Measurements from ENCODE around the gene ATAD2B. TPM values are rescaled to one million over a fixed set of nuclear protein-coding genes. Genes with fewer than 3 reads are reported as not detected.

Gene ATAD2B
- total and polyA plus RNA-seq, 2 experiments from 2014 or later = 4.8 to 6.7 TPM

- Histone ChIP-seq H3K4me1 (ENCODE audit: insufficient read depth) (peaks cover 7% of the 10 kb centered on the region; the same call in 1 of the 2 replicates), H3K4me3 (no peak overlapping the region), H3K9me2 (ENCODE audit: insufficient read depth) (no peaks in the 10 kb centered on the region), H3K27me3 (replicated peaks; ENCODE audit: insufficient read depth) (no peaks in the 10 kb centered on the region), H3K4me2 (ENCODE audit: unreplicated experiment) (no peak overlapping the region), H3K9me3 (ENCODE audit: low read depth) (no peaks in the 10 kb centered on the region), H3K9ac (no peak overlapping the region), H3F3A (ENCODE audit: insufficient read depth) (no peaks in the 10 kb centered on the region), H2AFZ (no peak overlapping the region), H3K36me3 (ENCODE audit: low read depth) (no peaks in the 10 kb centered on the region), H3K27ac (no peak overlapping the region), H3K79me2 (ENCODE audit: insufficient read depth) (peaks cover 79% of the 10 kb centered on the region), H4K20me1 (ENCODE audit: insufficient read depth) (no peaks in the 10 kb centered on the region)
- DNase-seq = no peak
- TF ChIP-seq EZH2phosphoT487 (IDR thresholded peaks at IDR 0.05; ENCODE audit: insufficient read depth, low read depth) = no peak
- no peak for TF ChIP-seq EZH2 (IDR thresholded peaks at IDR 0.05; ENCODE audit: insufficient read depth, poor library complexity, severe bottlenecking)
- in situ Hi-C loops (cut with MboI) = no loop called here
- WGBS, 2 experiments (ENCODE audit: low coverage in 1 of 2, low lambda C conversion rate in 2 of 2, missing lambda C conversion rate in 2 of 2) = 96 to 98% methylated on average over 2 of the region's 2 CpGs
These were observed 20.4 kb upstream of the ATAD2B start for GRCh38 chr2:23947350-23947749.

DNA sequence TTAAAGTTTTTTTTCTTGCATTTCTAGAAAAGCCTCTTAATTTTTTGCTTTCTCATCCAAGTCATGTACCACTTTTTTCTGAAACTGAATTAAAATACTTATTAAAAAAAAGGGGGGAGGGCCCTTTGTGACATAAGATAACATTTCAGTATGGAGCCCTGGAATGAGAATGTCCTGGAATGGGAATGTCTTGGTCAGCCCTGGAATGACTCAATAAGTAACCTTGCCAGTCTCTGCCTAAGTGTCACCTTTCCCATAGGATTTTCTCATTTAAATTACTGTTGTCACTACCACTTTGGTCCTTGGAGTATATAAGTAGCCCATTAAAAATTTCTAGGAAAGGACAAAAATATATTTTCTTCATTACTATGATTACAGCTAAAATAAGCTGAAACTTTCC lies 18.1 kb upstream of the ATAD2B start:
- Histone ChIP-seq H3K9me2 (ENCODE audit: insufficient read depth) (no peaks in the 10 kb centered on the region), H4K20me1 (ENCODE audit: insufficient read depth) (no peaks in the 10 kb centered on the region), H3K4me1 (ENCODE audit: insufficient read depth) (peaks cover 7% of the 10 kb centered on the region; the same call in 1 of the 2 replicates), H3K36me3 (ENCODE audit: low read depth) (no peaks in the 10 kb centered on the region), H3F3A (ENCODE audit: insufficient read depth) (peaks cover 5% of the 10 kb centered on the region; the same call in 1 of the 2 replicates), H2AFZ (no peak overlapping the region), H3K27me3 (replicated peaks; ENCODE audit: insufficient read depth) (no peaks in the 10 kb centered on the region), H3K4me2 (ENCODE audit: unreplicated experiment) (no peak overlapping the region), H3K27ac (no peak overlapping the region), H3K4me3 (no peak overlapping the region), H3K79me2 (ENCODE audit: insufficient read depth) (peaks cover 88% of the 10 kb centered on the region), H3K9me3 (ENCODE audit: low read depth) (no peaks in the 10 kb centered on the region), H3K9ac (no peak overlapping the region)
- peak; percentile 27 for DNase-seq
- in situ Hi-C loops (cut with MboI) = no loop called here
- TF ChIP-seq EZH2 (IDR thresholded peaks at IDR 0.05; ENCODE audit: insufficient read depth, poor library complexity, severe bottlenecking) (no peak), EZH2phosphoT487 (IDR thresholded peaks at IDR 0.05; ENCODE audit: insufficient read depth, low read depth) (no peak)

DNA sequence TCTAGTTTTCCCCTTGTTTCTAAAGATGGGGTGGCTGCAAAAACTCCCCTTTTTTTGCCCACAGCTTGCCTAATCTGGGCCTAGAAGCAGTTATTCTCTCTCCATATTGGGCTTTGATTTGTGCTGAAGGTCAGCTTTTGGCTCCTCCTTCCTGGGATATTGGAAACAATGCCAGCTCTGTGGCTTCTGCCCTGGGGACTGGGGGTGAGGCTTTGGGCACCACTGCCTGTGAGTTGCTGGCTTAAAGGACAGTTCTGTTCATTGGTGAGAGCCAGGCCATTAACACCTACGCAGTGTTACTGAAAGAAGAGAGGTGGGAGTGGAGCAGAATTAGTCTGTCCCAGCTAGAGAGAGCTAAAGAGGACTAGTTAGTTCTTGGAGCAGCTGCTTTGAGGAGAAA lies 17.6 kb upstream of the ATAD2B start:
- peaks cover 87% of the 10 kb centered on the region for H3K79me2 ChIP-seq (ENCODE audit: insufficient read depth)
- no peaks in the 10 kb centered on the region for H3K36me3 ChIP-seq (ENCODE audit: low read depth)
- H3K27ac ChIP-seq = no peak overlapping the region
- H3K4me1 ChIP-seq (ENCODE audit: insufficient read depth) = peaks cover 7% of the 10 kb centered on the region; the same call in 1 of the 2 replicates
- in situ Hi-C loops (cut with MboI) = no loop called here
- no peak overlapping the region for H3K4me3 ChIP-seq
- H4K20me1 ChIP-seq (ENCODE audit: insufficient read depth) = no peaks in the 10 kb centered on the region
- H3F3A ChIP-seq (ENCODE audit: insufficient read depth) = peaks cover 5% of the 10 kb centered on the region; the same call in 1 of the 2 replicates
- H3K9ac ChIP-seq = no peak overlapping the region
- no peak overlapping the region for H2AFZ ChIP-seq
- no peaks in the 10 kb centered on the region for H3K9me3 ChIP-seq (ENCODE audit: low read depth)
- H3K9me2 ChIP-seq (ENCODE audit: insufficient read depth) = no peaks in the 10 kb centered on the region
- H3K27me3 ChIP-seq (replicated peaks; ENCODE audit: insufficient read depth) = no peaks in the 10 kb centered on the region
- 97 to 100% methylated on average over 1 of the region's 1 CpG for WGBS, 2 experiments (ENCODE audit: low coverage in 1 of 2, low lambda C conversion rate in 2 of 2, missing lambda C conversion rate in 2 of 2)
- DNase-seq = no peak
- TF ChIP-seq EZH2phosphoT487 (IDR thresholded peaks at IDR 0.05; ENCODE audit: insufficient read depth, low read depth) (no peak), EZH2 (IDR thresholded peaks at IDR 0.05; ENCODE audit: insufficient read depth, poor library complexity, severe bottlenecking) (no peak)
- no peak overlapping the region for H3K4me2 ChIP-seq (ENCODE audit: unreplicated experiment)

GRCh38 chr2:23943666-23944065 lies 16.7 kb upstream of the ATAD2B start:
- H3K79me2 ChIP-seq (ENCODE audit: insufficient read depth) = peaks cover 78% of the 10 kb centered on the region
- no peak overlapping the region for H3K4me3 ChIP-seq
- no peaks in the 10 kb centered on the region for H3K36me3 ChIP-seq (ENCODE audit: low read depth)
- no peak overlapping the region for H2AFZ ChIP-seq
- 97 to 99% methylated on average over 11 of the region's 11 CpGs for WGBS, 2 experiments (ENCODE audit: low coverage in 1 of 2, low lambda C conversion rate in 2 of 2, missing lambda C conversion rate in 2 of 2)
- in situ Hi-C loops (cut with MboI) = no loop called here
- TF ChIP-seq EZH2phosphoT487 (IDR thresholded peaks at IDR 0.05; ENCODE audit: insufficient read depth, low read depth) (no peak), EZH2 (IDR thresholded peaks at IDR 0.05; ENCODE audit: insufficient read depth, poor library complexity, severe bottlenecking) (no peak)
- peaks cover 9% of the 10 kb centered on the region; the same call in 1 of the 2 replicates for H3F3A ChIP-seq (ENCODE audit: insufficient read depth)
- no peaks in the 10 kb centered on the region for H3K9me2 ChIP-seq (ENCODE audit: insufficient read depth)
- no peak overlapping the region for H3K27ac ChIP-seq
- no peaks in the 10 kb centered on the region for H3K27me3 ChIP-seq (replicated peaks; ENCODE audit: insufficient read depth)
- no peak overlapping the region for H3K4me2 ChIP-seq (ENCODE audit: unreplicated experiment)
- H3K9ac ChIP-seq = no peak overlapping the region
- no peaks in the 10 kb centered on the region for H4K20me1 ChIP-seq (ENCODE audit: insufficient read depth)
- no peaks in the 10 kb centered on the region for H3K9me3 ChIP-seq (ENCODE audit: low read depth)
- peaks cover 7% of the 10 kb centered on the region; the same call in 1 of the 2 replicates for H3K4me1 ChIP-seq (ENCODE audit: insufficient read depth)
- no peak for DNase-seq

- no peaks in the 10 kb centered on the region for H3K36me3 ChIP-seq (ENCODE audit: low read depth)
- in situ Hi-C loops (cut with MboI) = no loop called here
- TF ChIP-seq EZH2 (IDR thresholded peaks at IDR 0.05; ENCODE audit: insufficient read depth, poor library complexity, severe bottlenecking) = no peak
- TF ChIP-seq EZH2phosphoT487 (IDR thresholded peaks at IDR 0.05; ENCODE audit: insufficient read depth, low read depth) = no peak
- H4K20me1 ChIP-seq (ENCODE audit: insufficient read depth) = no peaks in the 10 kb centered on the region
- no peak for DNase-seq
- peak overlapping the region; percentile 87 for H3K4me2 ChIP-seq (ENCODE audit: unreplicated experiment)
- H3F3A ChIP-seq (ENCODE audit: insufficient read depth) = peaks cover 11% of the 10 kb centered on the region; the same call in 1 of the 2 replicates
- no peaks in the 10 kb centered on the region for H3K9me3 ChIP-seq (ENCODE audit: low read depth)
- peaks cover 7% of the 10 kb centered on the region; the same call in 1 of the 2 replicates for H3K4me1 ChIP-seq (ENCODE audit: insufficient read depth)
- peaks cover 59% of the 10 kb centered on the region for H3K79me2 ChIP-seq (ENCODE audit: insufficient read depth)
- H3K4me3 ChIP-seq = peak overlapping the region; percentile 93
- 91 to 95% methylated on average over 8 of the region's 8 CpGs for WGBS, 2 experiments (ENCODE audit: low coverage in 1 of 2, low lambda C conversion rate in 2 of 2, missing lambda C conversion rate in 2 of 2)
- H3K27me3 ChIP-seq (replicated peaks; ENCODE audit: insufficient read depth) = no peaks in the 10 kb centered on the region
- no peak overlapping the region for H2AFZ ChIP-seq
- H3K9me2 ChIP-seq (ENCODE audit: insufficient read depth) = no peaks in the 10 kb centered on the region
- H3K27ac ChIP-seq = no peak overlapping the region
- peak overlapping the region; percentile 79; the same call in 1 of the 2 replicates for H3K9ac ChIP-seq
These were observed 14.7 kb upstream of the ATAD2B start for GRCh38 chr2:23941644-23942043.
